HepG2 (cell line): ENCODE measurements around the gene CEBPB. TPM values are rescaled to one million over a fixed set of nuclear protein-coding genes. Genes with fewer than 3 reads are reported as not detected.
A peak's percentile ranks its signal among the peaks of the same experiment; 100 is the strongest.

Experiments
- SMAD1 ChIP-seq: sonication (generic); formaldehyde crosslinking; IDR thresholded peaks from 2 replicates; pipeline ENCODE4 v1.4.0; 2020; ENCODE audit warnings: missing genetic modification reagents, low read depth, mild to moderate bottlenecking, borderline replicate concordance
- ZBTB40 ChIP-seq, 2 experiments: fragments of 450-650 bp in 1 of 2; sonication (generic) in 1 of 2; formaldehyde crosslinking in 1 of 2; IDR thresholded peaks; 2 replicates each; pipeline versions ENCODE4 v1.6.1 to v1.8.0; 2016 to 2022; ENCODE audit warnings: antibody characterized with exemption in 1 of 2, mild to moderate bottlenecking in 1 of 2, missing genetic modification reagents in 1 of 2
- ZNF407 ChIP-seq: sonication (generic); formaldehyde crosslinking; IDR thresholded peaks from one replicate; pipeline ENCODE4 v1.5.1; 2020; ENCODE audit warnings: mild to moderate bottlenecking, missing genetic modification reagents; ENCODE audit errors: not compliant biosample characterization
- polyA plus RNA-seq, 8 experiments: library from polyadenylated mRNA; depleted of rRNA in 3 of 8; stranded (reverse) in 7 of 8; unstranded in 1 of 8; fragments of >200 nt; fragmentation: Illumina TruSeq in 4 of 8; extraction: Trizol in 4 of 8; gene quantifications; 2 replicates each; pipeline versions ENCODE4 v1.2.1 to v1.2.3, GENCODE V29; 2011 to 2016; ENCODE audit warnings: low read depth in 4 of 8, missing spikeins in 1 of 8, mixed read lengths in 1 of 8; ENCODE audit not compliant: insufficient read depth in 1 of 8
- total RNA-seq, 5 experiments: library from RNA; depleted of rRNA; stranded (reverse); fragments of >200 nt; fragmentation: Illumina TruSeq; extraction: Trizol; gene quantifications; 2 replicates each; pipeline ENCODE4 v1.2.3, GENCODE V29; 2016; ENCODE audit warnings: low read depth in 1 of 5

CEBPB gene
- total and polyA plus RNA-seq, 2 of the 13 experiments (the other 11 are each of a cell fraction or from before 2014, with no cell fraction given) = 18.5 to 28.2 TPM

GRCh38 chr20:50141018-50141675 lies 49.5 kb upstream of the CEBPB start (continued):
- TF ChIP-seq ZNF407 = no peak
- no peak for TF ChIP-seq ZBTB40 (IDR thresholded peaks at IDR 0.05)
- 0 out of 2 replicates have a peak, but pooled peaks have one; percentile 20 for TF ChIP-seq ZBTB40 (CRISPR knock-in tag; IDR thresholded peaks at IDR 0.05)
- TF ChIP-seq SMAD1 (CRISPR knock-in tag) = 0 out of 2 replicates have a peak, but pooled peaks have one; percentile 32
